Right lobe of liver (tissue), 6 donors: ENCODE data around the gene KMT5B. TPM values are rescaled to one million over a fixed set of nuclear protein-coding genes. Genes with fewer than 3 reads are reported as not detected.

Experiments
- ATAC-seq, 4 donors: fragments of 200-7000 bp; cut with Tn5 transposase; one replicate each; pipeline ENCODE4 v1.9.1; 2020; ENCODE audit warnings: mild to moderate bottlenecking in 4 of 4, moderate library complexity in 4 of 4
- DNase-seq, 3 donors: peaks; one replicate each; pipeline ENCODE4 v3.0.0-alpha.2; 2020
- H3K27ac ChIP-seq, 3 donors: fragments of 200-600 bp; one replicate each; pipeline ENCODE4 v1.8.0; 2022
- H3K27me3 ChIP-seq, 2 donors: fragments of 200-600 bp; one replicate each; pipeline ENCODE4 v1.8.0; 2022
- H3K36me3 ChIP-seq, 4 donors: fragments of 200-600 bp; sonication (generic) in 1 of 4; one replicate each; pipeline versions ENCODE4 v1.5.1 to v1.8.0; 2017 to 2022; ENCODE audit warnings: control low read depth in 1 of 4
- H3K4me1 ChIP-seq, 4 donors: fragments of 200-600 bp; sonication (generic) in 1 of 4; one replicate each; pipeline versions ENCODE4 v1.5.1 to v1.8.0; 2017 to 2022; ENCODE audit warnings: control low read depth in 1 of 4
- H3K4me3 ChIP-seq, 3 donors: fragments of 200-600 bp; one replicate each; pipeline ENCODE4 v1.8.0; 2022
- H3K9me3 ChIP-seq, 4 donors: fragments of 200-600 bp; sonication (generic) in 1 of 4; one replicate each; pipeline versions ENCODE4 v1.5.1 to v1.8.0; 2017 to 2022; ENCODE audit warnings: control low read depth in 1 of 4
- CTCF ChIP-seq, 4 donors: fragments of 200-600 bp in 3 of 4; fragments of 450-650 bp in 1 of 4; IDR thresholded peaks; one replicate each; pipeline versions ENCODE4 v1.5.1 to v1.8.0; 2016 to 2022; ENCODE audit warnings: antibody characterized with exemption in 4 of 4, mild to moderate bottlenecking in 2 of 4
- POLR2A ChIP-seq: fragments of 450-650 bp; IDR thresholded peaks from one replicate; pipeline ENCODE4 v1.6.1; 2017; ENCODE audit warnings: antibody characterized with exemption, mild to moderate bottlenecking
- WGBS: methylation state at CpG from one replicate; pipeline ENCODE4 v1.1.6; 2018; ENCODE audit warnings: low coverage, low lambda C conversion rate; ENCODE audit not compliant: insufficient coverage; ENCODE audit errors: missing lambda C conversion rate; 5-methylcytosine and 5-hydroxymethylcytosine counted together
- intact Hi-C, 2 donors: fragments of 100-400 bp; cut with DNase I; formaldehyde crosslinking; loops; one replicate each; pipeline versions ENCODE4 v1.11.2 to v1.14.1; 2022
- total RNA-seq, 6 experiments: library from RNA; depleted of rRNA in 2 of 6; stranded (reverse); fragments of >200 nt in 2 of 6; fragmentation: NEBNext Ultra II Directional in 3 of 6; extraction: Animal tissue kit (Norgen Biotek cat#: 25700) in 3 of 6; gene quantifications; one replicate each; pipeline versions ENCODE4 v1.1.0 to v1.2.4, GENCODE V29; 2016 to 2023
- donor health status: DM: no; HTN: yes; CAD: no.
- donor health status: DM: no; HTN: no; CAD: no.
- donor health status: DM: no; HTN: no; CAD: no.
- donor health status: DM: no; HTN: yes; CAD: no.
- donor health status: DM: no; HTN: yes; CAD: no.

KMT5B gene
- total RNA-seq, 6 experiments from 2014 or later, result 14.3 to 25.9 (median 17.6) TPM

GRCh38 chr11:68113986-68114385 lies 99.1 kb downstream of the KMT5B start:
- WGBS, result 74% methylated on average over 3 of the region's 3 CpGs
- TF ChIP-seq CTCF (IDR thresholded peaks at IDR 0.05) (no peak), POLR2A (no peak)
- Histone ChIP-seq H3K36me3 (no peaks in the 10 kb centered on the region), H3K27ac (peak overlapping the region; percentile 38 to 45 (median 39)), H3K27me3 (no peaks in the 10 kb centered on the region), H3K4me1 (peaks cover 0 to 27% (median 7%) of the 10 kb centered on the region in 4 donors), H3K4me3 (no peak overlapping the region), H3K9me3 (no peaks in the 10 kb centered on the region)
- DNase-seq (no peak), ATAC-seq (peak; percentile 39 to 64 (median 62))
- intact Hi-C loops, result no loop called here

- DNase-seq (no peak), ATAC-seq (peak; percentile 51 to 72 (median 59))
- Histone ChIP-seq H3K9me3 (no peaks in the 10 kb centered on the region), H3K4me1 (peaks cover 0 to 34% (median 8%) of the 10 kb centered on the region in 4 donors), H3K4me3 (no peak overlapping the region), H3K27me3 (no peaks in the 10 kb centered on the region), H3K36me3 (no peaks in the 10 kb centered on the region), H3K27ac (peak overlapping the region in 1 of 3 donors; percentile 37)
- intact Hi-C loops, result no loop called here
- TF ChIP-seq CTCF (IDR thresholded peaks at IDR 0.05) (no peak), POLR2A (no peak)
- 49% methylated on average over 10 of the region's 10 CpGs for WGBS
Measured at GRCh38 chr11:68107689-68108088, 105.4 kb downstream of the KMT5B start.

GRCh38 chr11:68106165-68106940 lies 106.7 kb downstream of the KMT5B start:
- ATAC-seq, result peak; percentile 69 to 80 (median 76)
- WGBS, result 24% methylated on average over 8 of the region's 8 CpGs
- Histone ChIP-seq H3K4me1 (peaks cover 0 to 38% (median 8%) of the 10 kb centered on the region in 4 donors), H3K9me3 (no peaks in the 10 kb centered on the region), H3K27me3 (no peaks in the 10 kb centered on the region), H3K27ac (peak overlapping the region in 2 of 3 donors; percentile 10 to 62), H3K4me3 (no peak overlapping the region), H3K36me3 (no peaks in the 10 kb centered on the region)
- TF ChIP-seq POLR2A (no peak), CTCF (IDR thresholded peaks at IDR 0.05) (no peak)
- intact Hi-C loops, result no loop called here
- peak in 1 of 3 donors; percentile 45 for DNase-seq

Other genes with a start within 250 kb of the KMT5B start
- 10 to 100 TPM; 13.3 to 21.4 (median 17.9) TPM for gene UNC93B1, start 209.2 kb downstream of the KMT5B start, total RNA-seq
- 1 to 10 TPM; 2.3 to 7.4 (median 4.4) TPM for gene ALDH3B1, start 203.0 kb downstream of the KMT5B start, total RNA-seq
- 100 to 1,000 TPM in 3 of 6 experiments, 10 to 100 TPM in 3; 61.9 to 159 (median 88.4) TPM for gene NDUFS8, start 182.6 kb downstream of the KMT5B start, total RNA-seq
- gene TCIRG1, start 174.3 kb downstream of the KMT5B start, total RNA-seq, result 10 to 100 TPM; 39.4 to 97.1 (median 69.3) TPM
- gene CHKA, start 91.9 kb downstream of the KMT5B start, total RNA-seq, result 10 to 100 TPM; 15.1 to 35.8 (median 28.5) TPM
- 10 to 100 TPM; 39.4 to 70.9 (median 62.4) TPM for gene C11orf24, start 58.7 kb upstream of the KMT5B start, total RNA-seq
- 100 to 1,000 TPM in 2 of 6 experiments, 10 to 100 TPM in 4; 74.4 to 120 (median 88.2) TPM for gene LRP5, start 99.3 kb upstream of the KMT5B start, total RNA-seq
- gene PPP6R3, start 247.5 kb upstream of the KMT5B start, total RNA-seq, result 10 to 100 TPM; 35.8 to 48.3 (median 39.2) TPM